Breast epithelium (tissue), 3 donors: ENCODE data around the gene CYP3A7.

Source experiments
- POLR2A ChIP-seq: fragments of 450-650 bp; IDR thresholded peaks from one replicate; pipeline ENCODE4 v1.6.1; 2016; ENCODE audit warnings: antibody characterized with exemption, mild to moderate bottlenecking, moderate library complexity
- POLR2AphosphoS5 ChIP-seq, 3 donors: sonication (generic); formaldehyde crosslinking; IDR thresholded peaks; one replicate each; pipeline ENCODE4 v1.6.1; 2017; ENCODE audit warnings: antibody characterized with exemption in 3 of 3
- TF ChIP-seq, protein P1 (sequence below), 3 donors: fragments of 450-650 bp; IDR thresholded peaks; one replicate each; pipeline ENCODE4 v1.5.1; 2016 to 2017; ENCODE audit warnings: antibody characterized with exemption in 3 of 3, mild to moderate bottlenecking in 3 of 3, moderate library complexity in 3 of 3

DNA sequence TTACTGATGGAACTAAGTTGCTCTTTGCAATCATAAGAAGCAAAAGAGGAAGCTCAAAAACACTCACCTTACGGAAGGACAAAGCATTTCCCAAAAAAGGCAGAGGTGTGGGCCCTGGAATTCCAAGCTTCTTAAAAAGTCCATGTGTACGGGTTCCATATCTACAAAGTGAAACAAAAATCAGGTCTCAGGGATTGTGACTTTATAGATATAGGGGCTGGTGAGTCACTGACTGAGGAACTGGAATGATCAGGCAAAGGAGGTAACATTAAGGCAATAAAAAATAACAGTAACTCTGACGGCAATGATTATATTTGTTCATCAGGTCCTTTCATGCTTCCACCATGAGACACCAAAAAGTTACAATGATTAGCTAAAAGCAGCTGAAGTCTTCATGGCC, 4.0 kb downstream of the CYP3A7 start:
- TF ChIP-seq, protein P1, sequence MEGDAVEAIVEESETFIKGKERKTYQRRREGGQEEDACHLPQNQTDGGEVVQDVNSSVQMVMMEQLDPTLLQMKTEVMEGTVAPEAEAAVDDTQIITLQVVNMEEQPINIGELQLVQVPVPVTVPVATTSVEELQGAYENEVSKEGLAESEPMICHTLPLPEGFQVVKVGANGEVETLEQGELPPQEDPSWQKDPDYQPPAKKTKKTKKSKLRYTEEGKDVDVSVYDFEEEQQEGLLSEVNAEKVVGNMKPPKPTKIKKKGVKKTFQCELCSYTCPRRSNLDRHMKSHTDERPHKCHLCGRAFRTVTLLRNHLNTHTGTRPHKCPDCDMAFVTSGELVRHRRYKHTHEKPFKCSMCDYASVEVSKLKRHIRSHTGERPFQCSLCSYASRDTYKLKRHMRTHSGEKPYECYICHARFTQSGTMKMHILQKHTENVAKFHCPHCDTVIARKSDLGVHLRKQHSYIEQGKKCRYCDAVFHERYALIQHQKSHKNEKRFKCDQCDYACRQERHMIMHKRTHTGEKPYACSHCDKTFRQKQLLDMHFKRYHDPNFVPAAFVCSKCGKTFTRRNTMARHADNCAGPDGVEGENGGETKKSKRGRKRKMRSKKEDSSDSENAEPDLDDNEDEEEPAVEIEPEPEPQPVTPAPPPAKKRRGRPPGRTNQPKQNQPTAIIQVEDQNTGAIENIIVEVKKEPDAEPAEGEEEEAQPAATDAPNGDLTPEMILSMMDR (IDR thresholded peaks at IDR 0.05): no peak
- TF ChIP-seq POLR2A (no peak), POLR2AphosphoS5 (IDR thresholded peaks at IDR 0.05) (no peak)
